GM19468 (cell line): ENCODE measurements around the gene SHC1.

ENCODE experiments used
- ATAC-seq: cut with Tn5 transposase; IDR thresholded peaks from one replicate; pipeline ENCODE4 v1.9.1; 2021; ENCODE audit warnings: mild to moderate bottlenecking, moderate library complexity, moderate number of reproducible peaks; ENCODE audit not compliant: unreplicated experiment; ENCODE audit errors: extremely low read depth

Gene SHC1

GRCh38 chr1:154970631-154971340 is at the start of gene SHC1:
Gene SHC1, minus strand, starts transcription at chr1:154970747. Its CDS starts 221 bp downstream, at chr1:154970526.
- ATAC-seq: no peak

GRCh38 chr1:155019377-155020245 is 49.1 kb upstream of the SHC1 start:
- ATAC-seq: no peak

GRCh38 chr1:155018617-155019348 is 48.2 kb upstream of the SHC1 start:
- no peak for ATAC-seq

GRCh38 chr1:155017946-155018316 is 47.4 kb upstream of the SHC1 start:
- no peak for ATAC-seq

GRCh38 chr1:155017041-155017945 is 46.7 kb upstream of the SHC1 start:
- peak; percentile 56 for ATAC-seq

- no peak for ATAC-seq
Observed at GRCh38 chr1:155016231-155016831, 45.8 kb upstream of the SHC1 start.

- no peak for ATAC-seq
Observed at GRCh38 chr1:155015527-155016230, 45.1 kb upstream of the SHC1 start.

- no peak for ATAC-seq
Observed at GRCh38 chr1:155014709-155015508, 44.4 kb upstream of the SHC1 start.

- no peak for ATAC-seq
Observed at GRCh38 chr1:155013632-155014031, 43.1 kb upstream of the SHC1 start.

- no peak for ATAC-seq
Observed at GRCh38 chr1:155012776-155013602, 42.4 kb upstream of the SHC1 start.

GRCh38 chr1:155012026-155012546 is 41.5 kb upstream of the SHC1 start:
- ATAC-seq: no peak

GRCh38 chr1:155011437-155012025 is 41.0 kb upstream of the SHC1 start:
- ATAC-seq: no peak

GRCh38 chr1:155011004-155011416 is 40.5 kb upstream of the SHC1 start:
- no peak for ATAC-seq

- no peak for ATAC-seq
Observed at GRCh38 chr1:155010211-155010918, 39.8 kb upstream of the SHC1 start.

- ATAC-seq: no peak
Observed at GRCh38 chr1:155009742-155010141, 39.2 kb upstream of the SHC1 start.

GRCh38 chr1:155009221-155009711 is 38.7 kb upstream of the SHC1 start:
- ATAC-seq: no peak
